ENCODE data around the gene LRRC49. TPM values are rescaled to one million over a fixed set of nuclear protein-coding genes. Genes with fewer than 3 reads are reported as not detected.
A peak's percentile ranks its signal among the peaks of the same experiment; 100 is the strongest.
"Not testable (repeated sequence)": the region's sequence is repeated elsewhere in the genome, so short reads cannot be mapped to it uniquely, and the experiment has no call there.

Gene LRRC49
- total and polyA plus RNA-seq, 4 donors, result 3.0 to 24.3 (median 7.4) TPM

DNA sequence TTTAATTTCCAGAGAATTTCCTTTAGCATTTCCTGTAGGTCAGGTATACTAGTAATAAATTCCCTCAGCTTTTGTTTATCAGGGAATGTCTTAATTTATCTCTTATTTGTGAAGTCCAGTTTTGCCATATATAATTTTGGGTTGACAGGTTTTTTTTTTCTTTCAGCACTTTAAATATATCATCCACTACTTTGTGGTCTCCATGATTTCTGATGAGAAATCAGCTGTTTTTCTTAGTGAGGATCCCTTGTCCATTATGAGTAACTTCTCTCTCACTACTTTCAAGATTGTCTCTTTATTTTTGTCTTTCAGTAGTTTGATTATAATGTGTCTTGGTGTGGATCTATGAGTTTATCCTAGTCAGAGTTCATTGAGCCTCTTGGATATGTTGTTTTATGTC lies 105.7 kb downstream of the LRRC49 start:
- Histone ChIP-seq H3K27me3 (ENCODE audit: control insufficient read depth in 3 of 3, insufficient read depth in 3 of 3, low read length in 2 of 3) (no peaks in the 10 kb centered on the region), H3K4me1 (ENCODE audit: control insufficient read depth in 5 of 5, insufficient read depth in 5 of 5, low read length in 5 of 5) (peaks cover 0 to 34% (median 0%) of the 10 kb centered on the region in 5 donors), H3K9ac (ENCODE audit: insufficient read depth in 1 of 2, low read length in 2 of 2) (no peak overlapping the region), H3K36me3 (ENCODE audit: control insufficient read depth in 4 of 4, insufficient read depth in 4 of 4, low read length in 4 of 4) (peaks cover 0 to 12% (median under 1%) of the 10 kb centered on the region in 4 donors), H3K4me3 (no peak overlapping the region), H3K9me3 (ENCODE audit: control insufficient read depth in 4 of 4, insufficient read depth in 3 of 4, low read length in 3 of 4) (peaks cover 0 to 5% (median 4%) of the 10 kb centered on the region in 4 donors), H3K27ac (ENCODE audit: low read depth in 1 of 2, low read length in 1 of 2) (no peak overlapping the region)
- TF ChIP-seq, protein P1, sequence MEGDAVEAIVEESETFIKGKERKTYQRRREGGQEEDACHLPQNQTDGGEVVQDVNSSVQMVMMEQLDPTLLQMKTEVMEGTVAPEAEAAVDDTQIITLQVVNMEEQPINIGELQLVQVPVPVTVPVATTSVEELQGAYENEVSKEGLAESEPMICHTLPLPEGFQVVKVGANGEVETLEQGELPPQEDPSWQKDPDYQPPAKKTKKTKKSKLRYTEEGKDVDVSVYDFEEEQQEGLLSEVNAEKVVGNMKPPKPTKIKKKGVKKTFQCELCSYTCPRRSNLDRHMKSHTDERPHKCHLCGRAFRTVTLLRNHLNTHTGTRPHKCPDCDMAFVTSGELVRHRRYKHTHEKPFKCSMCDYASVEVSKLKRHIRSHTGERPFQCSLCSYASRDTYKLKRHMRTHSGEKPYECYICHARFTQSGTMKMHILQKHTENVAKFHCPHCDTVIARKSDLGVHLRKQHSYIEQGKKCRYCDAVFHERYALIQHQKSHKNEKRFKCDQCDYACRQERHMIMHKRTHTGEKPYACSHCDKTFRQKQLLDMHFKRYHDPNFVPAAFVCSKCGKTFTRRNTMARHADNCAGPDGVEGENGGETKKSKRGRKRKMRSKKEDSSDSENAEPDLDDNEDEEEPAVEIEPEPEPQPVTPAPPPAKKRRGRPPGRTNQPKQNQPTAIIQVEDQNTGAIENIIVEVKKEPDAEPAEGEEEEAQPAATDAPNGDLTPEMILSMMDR (IDR thresholded peaks at IDR 0.05; ENCODE audit: control extremely low read depth, extremely low read depth), result no peak
- no peak for DNase-seq
- no peak for ATAC-seq (ENCODE audit: insufficient read depth, low FRiP score)

DNA sequence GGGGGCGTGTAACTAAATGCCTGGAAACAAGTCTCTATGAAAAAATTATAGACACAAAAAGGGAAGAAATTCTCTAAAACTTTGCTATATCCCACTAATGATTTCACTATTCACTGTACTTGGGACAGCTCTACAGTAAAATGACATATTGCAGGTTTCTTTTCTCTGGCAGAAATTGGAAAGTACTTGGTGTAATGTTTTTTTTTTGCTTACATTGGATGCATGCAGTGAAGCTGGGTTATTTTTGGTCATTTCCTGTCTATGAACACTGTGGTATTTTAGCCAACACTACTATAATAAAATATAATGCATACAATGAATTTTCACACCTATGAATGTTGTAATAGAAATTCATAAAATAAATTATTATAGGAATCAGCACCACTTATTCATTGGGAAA lies 109.7 kb downstream of the LRRC49 start:
- H3K27me3 ChIP-seq (ENCODE audit: control insufficient read depth in 3 of 3, insufficient read depth in 3 of 3, low read length in 2 of 3), result no peaks in the 10 kb centered on the region
- WGBS, 2 donors, result 85 to 91% methylated on average over 1 of the region's 1 CpG
- TF ChIP-seq, protein P1 (IDR thresholded peaks at IDR 0.05; ENCODE audit: control extremely low read depth, extremely low read depth), result no peak

DNA sequence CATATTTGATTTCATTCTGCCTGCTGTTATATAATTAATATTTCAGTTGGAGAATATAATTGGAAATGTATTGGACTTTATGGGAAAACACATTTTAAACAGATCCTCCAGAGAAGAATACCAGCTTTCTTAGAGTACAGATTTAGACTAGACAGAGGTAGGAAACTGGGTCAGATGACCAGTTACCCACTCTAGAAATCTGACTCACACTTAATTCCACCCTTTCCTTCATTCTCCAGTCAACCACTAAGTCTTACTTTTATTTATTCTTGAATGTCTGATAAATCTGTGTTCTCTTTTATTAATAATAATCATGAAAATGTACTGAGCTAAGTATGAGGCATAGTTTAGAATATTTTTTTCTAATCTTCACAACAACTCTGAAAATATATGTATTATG lies 110.7 kb downstream of the LRRC49 start:
- Histone ChIP-seq H3K4me1 (ENCODE audit: control insufficient read depth in 5 of 5, insufficient read depth in 5 of 5, low read length in 5 of 5) (peaks cover 0 to 15% (median 0%) of the 10 kb centered on the region in 5 donors), H3K27ac (ENCODE audit: low read depth in 1 of 2, low read length in 1 of 2) (no peak overlapping the region), H3K4me3 (no peak overlapping the region), H3K9me3 (ENCODE audit: control insufficient read depth in 4 of 4, insufficient read depth in 3 of 4, low read length in 3 of 4) (peaks cover 0 to 4% (median 4%) of the 10 kb centered on the region in 4 donors), H3K27me3 (ENCODE audit: control insufficient read depth in 3 of 3, insufficient read depth in 3 of 3, low read length in 2 of 3) (no peaks in the 10 kb centered on the region), H3K9ac (ENCODE audit: insufficient read depth in 1 of 2, low read length in 2 of 2) (no peak overlapping the region), H3K36me3 (ENCODE audit: control insufficient read depth in 4 of 4, insufficient read depth in 4 of 4, low read length in 4 of 4) (peaks cover 0 to 12% (median under 1%) of the 10 kb centered on the region in 4 donors)
- no peak for DNase-seq
- no peak for ATAC-seq (ENCODE audit: insufficient read depth, low FRiP score)
- TF ChIP-seq, protein P1 (IDR thresholded peaks at IDR 0.05; ENCODE audit: control extremely low read depth, extremely low read depth), result no peak

More for the DNA sequence above, 109.7 kb downstream of the LRRC49 start:
- Histone ChIP-seq H3K27ac (ENCODE audit: low read depth in 1 of 2, low read length in 1 of 2) (no peak overlapping the region), H3K36me3 (ENCODE audit: control insufficient read depth in 4 of 4, insufficient read depth in 4 of 4, low read length in 4 of 4) (peaks cover 0 to 12% (median under 1%) of the 10 kb centered on the region in 4 donors), H3K9ac (ENCODE audit: insufficient read depth in 1 of 2, low read length in 2 of 2) (no peak overlapping the region), H3K4me3 (no peak overlapping the region), H3K9me3 (ENCODE audit: control insufficient read depth in 4 of 4, insufficient read depth in 3 of 4, low read length in 3 of 4) (peaks cover 0 to 5% (median 4%) of the 10 kb centered on the region in 4 donors), H3K4me1 (ENCODE audit: control insufficient read depth in 5 of 5, insufficient read depth in 5 of 5, low read length in 5 of 5) (peaks cover 0 to 15% (median 0%) of the 10 kb centered on the region in 5 donors)
- ATAC-seq (ENCODE audit: insufficient read depth, low FRiP score) (no peak), DNase-seq (peak in 2 of 3 donors; percentile 73 to 85)

DNA sequence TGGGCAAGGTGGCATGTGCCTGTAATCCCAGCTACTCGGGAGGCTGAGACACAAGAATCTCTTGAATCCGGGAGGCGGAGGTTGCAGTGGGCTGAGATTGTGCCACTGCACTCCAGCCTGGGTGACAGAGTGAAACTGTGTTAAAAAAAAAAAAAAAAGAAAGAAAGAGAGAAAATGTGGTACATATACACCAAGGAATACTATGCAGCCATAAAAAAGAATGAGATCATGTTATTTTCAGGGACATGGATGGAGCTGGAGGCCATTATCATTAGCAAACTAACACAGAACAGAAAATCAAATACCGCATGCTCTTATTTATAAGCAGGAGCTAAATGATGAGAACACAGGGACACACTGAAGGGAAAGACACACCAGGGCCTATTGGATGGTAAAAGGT lies 111.9 kb downstream of the LRRC49 start:
- not testable (repeated sequence) for ATAC-seq (ENCODE audit: insufficient read depth, low FRiP score)

More for the DNA sequence above, 111.9 kb downstream of the LRRC49 start:
- H3K4me3 ChIP-seq; DNase-seq; H3K27me3 ChIP-seq (ENCODE audit: control insufficient read depth in 3 of 3, insufficient read depth in 3 of 3, low read length in 2 of 3); H3K9me3 ChIP-seq (ENCODE audit: control insufficient read depth in 4 of 4, insufficient read depth in 3 of 4, low read length in 3 of 4); H3K27ac ChIP-seq (ENCODE audit: low read depth in 1 of 2, low read length in 1 of 2); H3K9ac ChIP-seq (ENCODE audit: insufficient read depth in 1 of 2, low read length in 2 of 2); H3K36me3 ChIP-seq (ENCODE audit: control insufficient read depth in 4 of 4, insufficient read depth in 4 of 4, low read length in 4 of 4): not testable (repeated sequence)
- H3K4me1 ChIP-seq (ENCODE audit: control insufficient read depth in 5 of 5, insufficient read depth in 5 of 5, low read length in 5 of 5), result peaks cover 0 to 15% (median 0%) of the 10 kb centered on the region in 5 donors
- WGBS, 2 donors, result 97 to 100% methylated on average over 4 of the region's 4 CpGs

Measured in lung (tissue), 12 donors.